GM23338 (cell line): Measurements from ENCODE around the gene PDE4B. TPM values are rescaled to one million over a fixed set of nuclear protein-coding genes. Genes with fewer than 3 reads are reported as not detected.

Experiments used
- ATAC-seq: fragments of 200-7000 bp; cut with Tn5 transposase; 3 replicates; pipeline ENCODE4 v1.9.1; 2020
- DNase-seq: peaks from one replicate; pipeline ENCODE4 v3.0.0-alpha.2; 2015; ENCODE audit warnings: low spot score
- H2AFZ ChIP-seq: fragments of 200-600 bp; sonication (generic); 2 replicates; pipeline ENCODE4 v1.8.0; 2016; ENCODE audit warnings: antibody characterized with exemption, mild to moderate bottlenecking, moderate library complexity
- H3F3A ChIP-seq: fragments of 200-600 bp; sonication (generic); replicated peaks from 2 replicates; pipeline ENCODE4 v1.8.0; 2017; ENCODE audit warnings: antibody characterized with exemption, mixed run types, low read depth
- H3K27ac ChIP-seq: fragments of 200-600 bp; sonication (generic); 2 replicates; pipeline ENCODE4 v1.6.1; 2016; ENCODE audit warnings: low read depth
- H3K27me3 ChIP-seq: fragments of 200-600 bp; sonication (generic); 2 replicates; pipeline ENCODE4 v1.8.0; 2016; ENCODE audit warnings: mild to moderate bottlenecking, mixed run types, moderate library complexity; ENCODE audit not compliant: insufficient read depth
- H3K36me3 ChIP-seq: fragments of 200-600 bp; sonication (generic); 2 replicates; pipeline ENCODE4 v1.8.0; 2016; ENCODE audit warnings: mild to moderate bottlenecking; ENCODE audit not compliant: insufficient read depth
- H3K4me1 ChIP-seq: fragments of 200-600 bp; sonication (generic); 2 replicates; pipeline ENCODE4 v1.8.0; 2016; ENCODE audit warnings: mild to moderate bottlenecking, moderate library complexity; ENCODE audit not compliant: insufficient read depth
- H3K4me2 ChIP-seq: fragments of 200-600 bp; sonication (generic); 2 replicates; pipeline ENCODE4 v1.7.1; 2017; ENCODE audit warnings: mixed run types
- H3K4me3 ChIP-seq: fragments of 200-600 bp; sonication (generic); 2 replicates; pipeline ENCODE4 v1.6.1; 2016; ENCODE audit warnings: mixed run types
- H3K79me2 ChIP-seq: fragments of 200-600 bp; sonication (generic); replicated peaks from 2 replicates; pipeline ENCODE4 v1.8.0; 2017; ENCODE audit warnings: mild to moderate bottlenecking; ENCODE audit not compliant: insufficient read depth
- H3K9me2 ChIP-seq: fragments of 200-600 bp; sonication (generic); 2 replicates; pipeline ENCODE4 v1.8.0; 2017; ENCODE audit not compliant: insufficient read depth
- H4K20me1 ChIP-seq: fragments of 200-600 bp; sonication (generic); replicated peaks from 2 replicates; pipeline ENCODE4 v1.8.0; 2017; ENCODE audit warnings: mild to moderate bottlenecking; ENCODE audit not compliant: insufficient read depth
- H3K27ac Mint-ChIP-seq: 2 replicates; pipeline ENCODE4 v1.8.0; 2020; ENCODE audit warnings: inconsistent platforms, mild to moderate bottlenecking, moderate library complexity, mixed read lengths
- H3K27me3 Mint-ChIP-seq: 3 replicates; pipeline ENCODE4 v1.8.0; 2022; ENCODE audit warnings: low read depth, mild to moderate bottlenecking, moderate library complexity, mixed read lengths, inconsistent platforms; ENCODE audit not compliant: insufficient read depth, poor library complexity
- H3K36me3 Mint-ChIP-seq: 3 replicates; pipeline ENCODE4 v1.8.0; 2021; ENCODE audit warnings: low read depth, mild to moderate bottlenecking, inconsistent platforms, moderate library complexity, mixed read lengths
- H3K4me1 Mint-ChIP-seq: 3 replicates; pipeline ENCODE4 v1.8.0; 2020; ENCODE audit warnings: mild to moderate bottlenecking, inconsistent platforms, mixed read lengths
- H3K4me3 Mint-ChIP-seq: 3 replicates; pipeline ENCODE4 v1.8.0; 2021; ENCODE audit warnings: moderate library complexity, mild to moderate bottlenecking, inconsistent platforms, mixed read lengths
- H3K9me3 Mint-ChIP-seq: 3 replicates; pipeline ENCODE4 v1.8.0; 2020; ENCODE audit warnings: moderate library complexity, mild to moderate bottlenecking, inconsistent platforms, mixed read lengths
- EZH2 ChIP-seq: fragments of 200-600 bp; sonication (generic); IDR thresholded peaks from one replicate; pipeline ENCODE4 v1.8.0; 2017; ENCODE audit warnings: antibody characterized with exemption, mild to moderate bottlenecking, low read depth; ENCODE audit not compliant: unreplicated experiment
- JUNB ChIP-seq: IDR thresholded peaks from one replicate; pipeline ENCODE4 v1.6.1; 2016; ENCODE audit warnings: antibody characterized with exemption; ENCODE audit not compliant: unreplicated experiment
- POLR2AphosphoS5 ChIP-seq: IDR thresholded peaks from 2 replicates; pipeline ENCODE4 v1.6.1; 2016; ENCODE audit warnings: antibody characterized with exemption, low read depth
- ZNF114 ChIP-seq: fragments of 250-450 bp; sonication (Bioruptor Pico); IDR thresholded peaks from 2 replicates; pipeline ENCODE4 v1.5.0; 2020; ENCODE audit warnings: mild to moderate bottlenecking, moderate library complexity
- ZNF331 ChIP-seq: fragments of 250-450 bp; sonication (Bioruptor Pico); IDR thresholded peaks from 2 replicates; pipeline ENCODE4 v1.5.0; 2020; ENCODE audit warnings: low read depth, mild to moderate bottlenecking, moderate library complexity
- polyA plus RNA-seq: library from polyadenylated mRNA; unstranded; fragments of >200 nt; fragmentation: Nextera tagmentation; extraction: Ambion mirVana; gene quantifications from 2 replicates; pipeline ENCODE4 v1.2.1, GENCODE V29; 2016
- total RNA-seq: library from RNA; depleted of rRNA; stranded (reverse); fragments of >200 nt; shearing (Covaris generic); gene quantifications from 2 replicates; pipeline ENCODE4 v1.2.3, GENCODE V29; 2014
- TF ChIP-seq, protein P1 (sequence below): fragments of 250-450 bp; sonication (Bioruptor Pico); IDR thresholded peaks from 2 replicates; pipeline ENCODE4 v1.5.0; 2020; ENCODE audit warnings: mild to moderate bottlenecking, moderate library complexity
- TF ChIP-seq, protein P2 (sequence below): IDR thresholded peaks from one replicate; pipeline ENCODE4 v1.6.1; 2018; ENCODE audit warnings: antibody characterized with exemption; ENCODE audit not compliant: unreplicated experiment
- TF ChIP-seq, protein P3 (sequence below): IDR thresholded peaks from 2 replicates; pipeline ENCODE4 v1.6.1; 2016; ENCODE audit warnings: antibody characterized with exemption

The PDE4B gene
- total and polyA plus RNA-seq, 2 experiments from 2014 or later: 14.0 to 25.6 TPM

DNA sequence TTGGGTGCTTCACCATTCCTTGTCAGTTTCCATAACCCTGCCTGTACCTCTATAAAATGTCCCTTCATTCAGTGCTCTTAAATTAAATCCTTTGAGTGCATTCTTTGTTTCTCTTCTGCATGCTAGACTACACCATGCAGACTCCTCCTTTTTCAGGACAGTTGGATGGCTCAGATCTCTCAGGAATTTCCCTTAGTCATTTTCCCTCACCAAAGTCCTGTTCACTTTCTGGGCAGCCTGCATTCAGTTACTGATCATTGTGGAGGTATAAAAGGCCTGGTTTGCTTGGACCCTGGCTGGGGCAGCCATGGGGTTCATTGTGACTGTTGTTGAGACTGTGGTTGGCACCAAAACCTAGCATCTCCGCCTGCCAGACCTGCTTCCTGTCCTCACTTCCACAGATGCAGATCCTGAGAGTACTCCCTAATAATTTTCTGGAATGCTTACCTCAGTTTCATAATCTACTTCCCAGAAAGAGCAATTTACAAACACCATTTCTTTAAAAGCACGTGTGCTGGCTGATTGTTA is 88.4 kb downstream of the PDE4B start:
- ATAC-seq: no peak
- peak overlapping the region; percentile 64; the same call in 1 of the 2 replicates for H2AFZ ChIP-seq
- H3K27ac ChIP-seq: no peak overlapping the region
- no peak overlapping the region for H3K4me3 ChIP-seq
- H3K36me3 ChIP-seq: no peaks in the 10 kb centered on the region
- no peaks in the 10 kb centered on the region for H4K20me1 ChIP-seq
- TF ChIP-seq, protein P1, sequence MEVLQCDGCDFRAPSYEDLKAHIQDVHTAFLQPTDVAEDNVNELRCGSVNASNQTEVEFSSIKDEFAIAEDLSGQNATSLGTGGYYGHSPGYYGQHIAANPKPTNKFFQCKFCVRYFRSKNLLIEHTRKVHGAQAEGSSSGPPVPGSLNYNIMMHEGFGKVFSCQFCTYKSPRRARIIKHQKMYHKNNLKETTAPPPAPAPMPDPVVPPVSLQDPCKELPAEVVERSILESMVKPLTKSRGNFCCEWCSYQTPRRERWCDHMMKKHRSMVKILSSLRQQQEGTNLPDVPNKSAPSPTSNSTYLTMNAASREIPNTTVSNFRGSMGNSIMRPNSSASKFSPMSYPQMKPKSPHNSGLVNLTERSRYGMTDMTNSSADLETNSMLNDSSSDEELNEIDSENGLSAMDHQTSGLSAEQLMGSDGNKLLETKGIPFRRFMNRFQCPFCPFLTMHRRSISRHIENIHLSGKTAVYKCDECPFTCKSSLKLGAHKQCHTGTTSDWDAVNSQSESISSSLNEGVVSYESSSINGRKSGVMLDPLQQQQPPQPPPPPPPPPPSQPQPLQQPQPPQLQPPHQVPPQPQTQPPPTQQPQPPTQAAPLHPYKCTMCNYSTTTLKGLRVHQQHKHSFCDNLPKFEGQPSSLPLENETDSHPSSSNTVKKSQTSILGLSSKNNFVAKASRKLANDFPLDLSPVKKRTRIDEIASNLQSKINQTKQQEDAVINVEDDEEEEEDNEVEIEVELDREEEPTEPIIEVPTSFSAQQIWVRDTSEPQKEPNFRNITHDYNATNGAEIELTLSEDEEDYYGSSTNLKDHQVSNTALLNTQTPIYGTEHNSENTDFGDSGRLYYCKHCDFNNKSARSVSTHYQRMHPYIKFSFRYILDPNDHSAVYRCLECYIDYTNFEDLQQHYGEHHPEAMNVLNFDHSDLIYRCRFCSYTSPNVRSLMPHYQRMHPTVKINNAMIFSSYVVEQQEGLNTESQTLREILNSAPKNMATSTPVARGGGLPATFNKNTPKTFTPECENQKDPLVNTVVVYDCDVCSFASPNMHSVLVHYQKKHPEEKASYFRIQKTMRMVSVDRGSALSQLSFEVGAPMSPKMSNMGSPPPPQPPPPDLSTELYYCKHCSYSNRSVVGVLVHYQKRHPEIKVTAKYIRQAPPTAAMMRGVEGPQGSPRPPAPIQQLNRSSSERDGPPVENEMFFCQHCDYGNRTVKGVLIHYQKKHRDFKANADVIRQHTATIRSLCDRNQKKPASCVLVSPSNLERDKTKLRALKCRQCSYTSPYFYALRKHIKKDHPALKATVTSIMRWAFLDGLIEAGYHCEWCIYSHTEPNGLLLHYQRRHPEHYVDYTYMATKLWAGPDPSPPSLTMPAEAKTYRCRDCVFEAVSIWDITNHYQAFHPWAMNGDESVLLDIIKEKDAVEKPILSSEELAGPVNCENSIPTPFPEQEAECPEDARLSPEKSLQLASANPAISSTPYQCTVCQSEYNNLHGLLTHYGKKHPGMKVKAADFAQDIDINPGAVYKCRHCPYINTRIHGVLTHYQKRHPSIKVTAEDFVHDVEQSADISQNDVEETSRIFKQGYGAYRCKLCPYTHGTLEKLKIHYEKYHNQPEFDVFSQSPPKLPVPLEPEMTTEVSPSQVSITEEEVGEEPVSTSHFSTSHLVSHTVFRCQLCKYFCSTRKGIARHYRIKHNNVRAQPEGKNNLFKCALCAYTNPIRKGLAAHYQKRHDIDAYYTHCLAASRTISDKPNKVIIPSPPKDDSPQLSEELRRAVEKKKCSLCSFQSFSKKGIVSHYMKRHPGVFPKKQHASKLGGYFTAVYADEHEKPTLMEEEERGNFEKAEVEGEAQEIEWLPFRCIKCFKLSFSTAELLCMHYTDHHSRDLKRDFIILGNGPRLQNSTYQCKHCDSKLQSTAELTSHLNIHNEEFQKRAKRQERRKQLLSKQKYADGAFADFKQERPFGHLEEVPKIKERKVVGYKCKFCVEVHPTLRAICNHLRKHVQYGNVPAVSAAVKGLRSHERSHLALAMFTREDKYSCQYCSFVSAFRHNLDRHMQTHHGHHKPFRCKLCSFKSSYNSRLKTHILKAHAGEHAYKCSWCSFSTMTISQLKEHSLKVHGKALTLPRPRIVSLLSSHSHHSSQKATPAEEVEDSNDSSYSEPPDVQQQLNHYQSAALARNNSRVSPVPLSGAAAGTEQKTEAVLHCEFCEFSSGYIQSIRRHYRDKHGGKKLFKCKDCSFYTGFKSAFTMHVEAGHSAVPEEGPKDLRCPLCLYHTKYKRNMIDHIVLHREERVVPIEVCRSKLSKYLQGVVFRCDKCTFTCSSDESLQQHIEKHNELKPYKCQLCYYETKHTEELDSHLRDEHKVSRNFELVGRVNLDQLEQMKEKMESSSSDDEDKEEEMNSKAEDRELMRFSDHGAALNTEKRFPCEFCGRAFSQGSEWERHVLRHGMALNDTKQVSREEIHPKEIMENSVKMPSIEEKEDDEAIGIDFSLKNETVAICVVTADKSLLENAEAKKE (CRISPR knock-in tag): no peak
- TF ChIP-seq JUNB: no peak
- TF ChIP-seq EZH2: no peak
- TF ChIP-seq, protein P2, sequence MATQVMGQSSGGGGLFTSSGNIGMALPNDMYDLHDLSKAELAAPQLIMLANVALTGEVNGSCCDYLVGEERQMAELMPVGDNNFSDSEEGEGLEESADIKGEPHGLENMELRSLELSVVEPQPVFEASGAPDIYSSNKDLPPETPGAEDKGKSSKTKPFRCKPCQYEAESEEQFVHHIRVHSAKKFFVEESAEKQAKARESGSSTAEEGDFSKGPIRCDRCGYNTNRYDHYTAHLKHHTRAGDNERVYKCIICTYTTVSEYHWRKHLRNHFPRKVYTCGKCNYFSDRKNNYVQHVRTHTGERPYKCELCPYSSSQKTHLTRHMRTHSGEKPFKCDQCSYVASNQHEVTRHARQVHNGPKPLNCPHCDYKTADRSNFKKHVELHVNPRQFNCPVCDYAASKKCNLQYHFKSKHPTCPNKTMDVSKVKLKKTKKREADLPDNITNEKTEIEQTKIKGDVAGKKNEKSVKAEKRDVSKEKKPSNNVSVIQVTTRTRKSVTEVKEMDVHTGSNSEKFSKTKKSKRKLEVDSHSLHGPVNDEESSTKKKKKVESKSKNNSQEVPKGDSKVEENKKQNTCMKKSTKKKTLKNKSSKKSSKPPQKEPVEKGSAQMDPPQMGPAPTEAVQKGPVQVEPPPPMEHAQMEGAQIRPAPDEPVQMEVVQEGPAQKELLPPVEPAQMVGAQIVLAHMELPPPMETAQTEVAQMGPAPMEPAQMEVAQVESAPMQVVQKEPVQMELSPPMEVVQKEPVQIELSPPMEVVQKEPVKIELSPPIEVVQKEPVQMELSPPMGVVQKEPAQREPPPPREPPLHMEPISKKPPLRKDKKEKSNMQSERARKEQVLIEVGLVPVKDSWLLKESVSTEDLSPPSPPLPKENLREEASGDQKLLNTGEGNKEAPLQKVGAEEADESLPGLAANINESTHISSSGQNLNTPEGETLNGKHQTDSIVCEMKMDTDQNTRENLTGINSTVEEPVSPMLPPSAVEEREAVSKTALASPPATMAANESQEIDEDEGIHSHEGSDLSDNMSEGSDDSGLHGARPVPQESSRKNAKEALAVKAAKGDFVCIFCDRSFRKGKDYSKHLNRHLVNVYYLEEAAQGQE: no peak
- TF ChIP-seq ZNF114 (CRISPR knock-in tag): no peak
- TF ChIP-seq, protein P3, sequence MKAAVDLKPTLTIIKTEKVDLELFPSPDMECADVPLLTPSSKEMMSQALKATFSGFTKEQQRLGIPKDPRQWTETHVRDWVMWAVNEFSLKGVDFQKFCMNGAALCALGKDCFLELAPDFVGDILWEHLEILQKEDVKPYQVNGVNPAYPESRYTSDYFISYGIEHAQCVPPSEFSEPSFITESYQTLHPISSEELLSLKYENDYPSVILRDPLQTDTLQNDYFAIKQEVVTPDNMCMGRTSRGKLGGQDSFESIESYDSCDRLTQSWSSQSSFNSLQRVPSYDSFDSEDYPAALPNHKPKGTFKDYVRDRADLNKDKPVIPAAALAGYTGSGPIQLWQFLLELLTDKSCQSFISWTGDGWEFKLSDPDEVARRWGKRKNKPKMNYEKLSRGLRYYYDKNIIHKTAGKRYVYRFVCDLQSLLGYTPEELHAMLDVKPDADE: no peak
- TF ChIP-seq ZNF331 (CRISPR knock-in tag): no peak
- TF ChIP-seq POLR2AphosphoS5: no peak
- no peaks in the 10 kb centered on the region for H3K9me2 ChIP-seq
- H3K4me2 ChIP-seq: no peak overlapping the region
- peaks cover 11% of the 10 kb centered on the region; the same call in 2 of the 3 replicates for H3K9me3 Mint-ChIP-seq
- H3K4me3 Mint-ChIP-seq: no peak overlapping the region
- no peaks in the 10 kb centered on the region for H3K27me3 ChIP-seq
- no peaks in the 10 kb centered on the region for H3F3A ChIP-seq
- H3K4me1 Mint-ChIP-seq: no peaks in the 10 kb centered on the region
- H3K79me2 ChIP-seq: no peaks in the 10 kb centered on the region
- no peaks in the 10 kb centered on the region for H3K36me3 Mint-ChIP-seq
- H3K4me1 ChIP-seq: no peaks in the 10 kb centered on the region
- no peak for DNase-seq
- H3K27me3 Mint-ChIP-seq: peaks cover 3% of the 10 kb centered on the region
- H3K27ac Mint-ChIP-seq: no peak overlapping the region
